Fibroblast of the aortic adventitia (primary cell): ENCODE data around the gene ZNF526. TPM values are rescaled to one million over a fixed set of nuclear protein-coding genes. Genes with fewer than 3 reads are reported as not detected.

Source experiments
- DNase-seq: peaks from one replicate; pipeline ENCODE4 v3.0.0-alpha.2; 2010; ENCODE audit warnings: low read depth
- H3K4me3 ChIP-seq: 2 replicates; pipeline ENCODE4 v1.5.1; 2011; ENCODE audit warnings: low read depth, mild to moderate bottlenecking, control low read depth, low read length, moderate library complexity
- CTCF ChIP-seq: IDR thresholded peaks from 2 replicates; pipeline ENCODE4 v1.5.1; 2011; ENCODE audit warnings: mild to moderate bottlenecking, low read length, control low read depth, inconsistent platforms; ENCODE audit not compliant: insufficient read depth
- total RNA-seq: library from RNA; depleted of rRNA; stranded (reverse); fragments of >200 nt; gene quantifications from 2 replicates; pipeline ENCODE4 v1.2.3, GENCODE V29; 2012; ENCODE audit warnings: low replicate concordance

The ZNF526 gene
- total RNA-seq, 1 donor, result 13.0 TPM

DNA sequence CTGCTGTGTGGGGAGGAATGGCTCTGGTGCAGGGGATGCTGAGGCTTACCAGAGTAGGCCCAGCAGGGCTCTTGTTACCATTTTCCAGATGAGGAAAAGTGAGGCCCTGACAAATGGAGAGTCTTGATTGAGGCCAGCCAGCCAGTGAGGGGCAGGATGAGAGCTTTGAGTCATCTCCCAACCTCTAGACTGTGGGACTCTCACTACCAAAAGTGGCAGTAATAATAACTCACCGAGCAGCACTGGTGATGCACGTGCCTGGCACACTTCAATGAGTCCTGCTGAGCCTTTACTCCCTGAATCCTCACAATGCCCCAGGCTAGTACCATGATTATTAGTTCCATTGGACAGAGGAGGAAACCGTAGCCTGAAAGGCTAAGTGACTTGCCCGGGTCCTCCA is 56.7 kb downstream of the ZNF526 start:
- no peak overlapping the region for H3K4me3 ChIP-seq
- DNase-seq, result no peak
- no peak for TF ChIP-seq CTCF

Other genes with a start within 250 kb of the ZNF526 start
- not detected in 2 replicates for gene ATP1A3, start 226.1 kb upstream of the ZNF526 start, total RNA-seq
- 0.08 and 0.18 TPM in 2 replicates for gene GRIK5, start 150.1 kb upstream of the ZNF526 start, total RNA-seq
- 4.7 and 17.2 TPM in 2 replicates for gene ZNF574, start 144.1 kb upstream of the ZNF526 start, total RNA-seq
- gene POU2F2, start 87.9 kb upstream of the ZNF526 start, total RNA-seq, result 0.08 and 0.18 TPM in 2 replicates
- 11.1 and 13.5 TPM in 2 replicates for gene DEDD2, start 2.6 kb upstream of the ZNF526 start, total RNA-seq
- gene GSK3A, start 22.3 kb downstream of the ZNF526 start, total RNA-seq, result 3.1 and 18.3 TPM in 2 replicates
- 18.2 and 30.4 TPM in 2 replicates for gene ERF, start 34.8 kb downstream of the ZNF526 start, total RNA-seq
- 35.3 and 36.1 TPM in 2 replicates for gene CIC, start 48.9 kb downstream of the ZNF526 start, total RNA-seq
- 0.90 and 1.1 TPM in 2 replicates for gene PRR19, start 81.8 kb downstream of the ZNF526 start, total RNA-seq
- gene PAFAH1B3, start 82.3 kb downstream of the ZNF526 start, total RNA-seq, result 23.0 and 28.2 TPM in 2 replicates
- not detected in 2 replicates for gene TMEM145, start 93.0 kb downstream of the ZNF526 start, total RNA-seq
- 20.0 and 28.5 TPM in 2 replicates for gene MEGF8, start 105.3 kb downstream of the ZNF526 start, total RNA-seq
- not detected in 2 replicates for gene CNFN, start 170.0 kb downstream of the ZNF526 start, total RNA-seq
- 1.4 and 1.6 TPM in 2 replicates for gene LIPE, start 207.1 kb downstream of the ZNF526 start, total RNA-seq
- not detected in 2 replicates for gene CXCL17, start 222.6 kb downstream of the ZNF526 start, total RNA-seq